Astrocyte (in vitro differentiated cells and primary cell): ENCODE measurements around the gene AKAIN1. TPM values are rescaled to one million over a fixed set of nuclear protein-coding genes. Genes with fewer than 3 reads are reported as not detected.

Experiments used
- DNase-seq: peaks from one replicate; pipeline ENCODE4 v3.0.0-alpha.2; 2010; ENCODE audit warnings: low read depth
- FAIRE-seq: peaks from 2 replicates; lab custom pipeline; 2011; peaks lifted over from hg19 to GRCh38; lab: Jason Lieb, UNC
- H2AFZ ChIP-seq: 2 replicates; pipeline ENCODE4 v1.6.0; 2012; ENCODE audit warnings: low read depth, low read length, inconsistent platforms
- H3K27ac ChIP-seq: 2 replicates; pipeline ENCODE4 v1.5.1; 2011; ENCODE audit warnings: low read depth, low read length, inconsistent platforms
- H3K27me3 ChIP-seq: 2 replicates; pipeline ENCODE4 v1.6.0; 2011; ENCODE audit warnings: low read length, inconsistent platforms; ENCODE audit not compliant: insufficient read depth
- H3K36me3 ChIP-seq: 2 replicates; pipeline ENCODE4 v1.5.1; 2011; ENCODE audit warnings: low read length, inconsistent platforms; ENCODE audit not compliant: insufficient read depth
- H3K4me1 ChIP-seq: 2 replicates; pipeline ENCODE4 v1.5.1; 2011; ENCODE audit warnings: low read length, inconsistent platforms; ENCODE audit not compliant: insufficient read depth
- H3K4me2 ChIP-seq: 2 replicates; pipeline ENCODE4 v1.6.0; 2012; ENCODE audit warnings: low read length, inconsistent platforms
- H3K4me3 ChIP-seq: 2 replicates; pipeline ENCODE4 v1.5.1; 2011; ENCODE audit warnings: low read depth, mild to moderate bottlenecking, low read length, inconsistent platforms; ENCODE audit not compliant: insufficient read depth
- H3K79me2 ChIP-seq: 2 replicates; pipeline ENCODE4 v1.6.0; 2012; ENCODE audit warnings: mild to moderate bottlenecking, low read length, inconsistent platforms; ENCODE audit not compliant: insufficient read depth
- H3K9ac ChIP-seq: 2 replicates; pipeline ENCODE4 v1.6.0; 2012; ENCODE audit warnings: mild to moderate bottlenecking, low read length, inconsistent platforms
- H3K9me3 ChIP-seq: 2 replicates; pipeline ENCODE4 v1.5.1; 2012; ENCODE audit warnings: low read depth, mild to moderate bottlenecking, low read length, inconsistent platforms; ENCODE audit not compliant: insufficient read depth
- H4K20me1 ChIP-seq: 2 replicates; pipeline ENCODE4 v1.6.0; 2012; ENCODE audit warnings: low read length, inconsistent platforms; ENCODE audit not compliant: insufficient read depth
- H3K27ac Mint-ChIP-seq: one replicate; pipeline ENCODE4 v1.8.0; 2021; ENCODE audit warnings: mild to moderate bottlenecking, mixed read lengths; ENCODE audit not compliant: unreplicated experiment
- H3K27me3 Mint-ChIP-seq: one replicate; pipeline ENCODE4 v1.8.0; 2021; ENCODE audit warnings: low read depth, mixed read lengths; ENCODE audit not compliant: unreplicated experiment
- H3K36me3 Mint-ChIP-seq: one replicate; pipeline ENCODE4 v1.8.0; 2021; ENCODE audit warnings: low read depth, mixed read lengths; ENCODE audit not compliant: unreplicated experiment
- H3K4me1 Mint-ChIP-seq: one replicate; pipeline ENCODE4 v1.8.0; 2021; ENCODE audit warnings: low read depth, mixed read lengths; ENCODE audit not compliant: unreplicated experiment
- H3K4me3 Mint-ChIP-seq: one replicate; pipeline ENCODE4 v1.8.0; 2021; ENCODE audit warnings: mild to moderate bottlenecking, moderate library complexity, mixed read lengths; ENCODE audit not compliant: unreplicated experiment
- H3K9me3 Mint-ChIP-seq: one replicate; pipeline ENCODE4 v1.8.0; 2021; ENCODE audit warnings: mild to moderate bottlenecking, mixed read lengths; ENCODE audit not compliant: unreplicated experiment
- EZH2 ChIP-seq: IDR thresholded peaks from 2 replicates; pipeline ENCODE4 v1.6.1; 2012; ENCODE audit warnings: mild to moderate bottlenecking, low read length, inconsistent platforms; ENCODE audit not compliant: insufficient read depth
- total RNA-seq: library from RNA; stranded (reverse); gene quantifications from 2 replicates; pipeline ENCODE4 v1.2.1, GENCODE V29; 2021
- TF ChIP-seq, protein P1 (sequence below): IDR thresholded peaks from 2 replicates; pipeline ENCODE4 v1.5.1; 2011; ENCODE audit warnings: low read depth, mild to moderate bottlenecking, inconsistent platforms, low read length, moderate library complexity; ENCODE audit not compliant: insufficient read depth

Gene AKAIN1
- total RNA-seq, 1 donor from 2014 or later = not detected

DNA sequence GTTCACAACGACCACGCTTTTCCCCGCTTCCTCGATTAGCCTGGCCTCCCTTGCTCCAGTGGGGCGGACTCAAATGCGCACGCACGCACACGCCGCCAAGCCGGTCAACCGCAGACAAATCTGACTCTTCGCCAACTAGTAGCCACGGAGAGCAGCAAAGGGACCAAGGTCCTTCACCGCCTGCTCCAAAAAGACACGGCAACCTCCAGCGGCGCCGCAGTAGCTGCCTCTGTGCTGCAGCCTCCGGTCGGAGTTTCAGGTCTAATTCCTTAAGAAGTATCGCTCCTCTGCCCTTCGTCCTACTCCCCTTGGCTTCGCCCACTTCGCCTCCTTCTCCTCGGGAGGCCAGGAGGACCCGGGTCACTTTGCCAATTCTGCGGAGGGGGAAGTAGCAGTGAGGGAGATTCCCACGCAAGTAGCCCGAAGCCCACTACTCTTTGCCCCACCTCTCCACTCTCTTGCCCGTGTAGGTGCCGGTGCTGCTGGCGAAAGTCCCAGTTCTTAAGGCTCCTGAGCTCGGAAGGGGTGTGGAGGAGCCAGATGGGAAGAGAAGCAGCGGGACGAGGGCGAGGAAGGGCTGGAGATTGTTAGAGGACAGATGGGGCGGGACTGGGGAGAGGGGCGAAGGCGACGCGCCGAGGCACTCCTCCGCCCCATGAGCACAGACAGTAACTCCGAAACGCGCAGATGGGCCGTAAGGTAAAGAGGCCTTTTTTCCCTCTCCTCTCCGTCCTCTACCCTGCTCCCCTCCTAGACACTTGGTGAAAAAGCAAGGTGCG is 615 bp downstream of the AKAIN1 start:
- Histone ChIP-seq H3K4me1 (no peaks in the 10 kb centered on the region), H3K36me3 (no peaks in the 10 kb centered on the region), H3K27me3 (peaks cover 22% of the 10 kb centered on the region), H3K27ac (no peak overlapping the region), H2AFZ (peak overlapping the region; percentile 52), H3K4me2 (peak overlapping the region; percentile 78), H3K9me3 (no peaks in the 10 kb centered on the region), H4K20me1 (no peaks in the 10 kb centered on the region), H3K4me3 (no peak overlapping the region), H3K9ac (no peak overlapping the region), H3K79me2 (no peaks in the 10 kb centered on the region)
- no peaks in the 10 kb centered on the region for H3K9me3 Mint-ChIP-seq
- no peak for TF ChIP-seq EZH2
- TF ChIP-seq, protein P1, sequence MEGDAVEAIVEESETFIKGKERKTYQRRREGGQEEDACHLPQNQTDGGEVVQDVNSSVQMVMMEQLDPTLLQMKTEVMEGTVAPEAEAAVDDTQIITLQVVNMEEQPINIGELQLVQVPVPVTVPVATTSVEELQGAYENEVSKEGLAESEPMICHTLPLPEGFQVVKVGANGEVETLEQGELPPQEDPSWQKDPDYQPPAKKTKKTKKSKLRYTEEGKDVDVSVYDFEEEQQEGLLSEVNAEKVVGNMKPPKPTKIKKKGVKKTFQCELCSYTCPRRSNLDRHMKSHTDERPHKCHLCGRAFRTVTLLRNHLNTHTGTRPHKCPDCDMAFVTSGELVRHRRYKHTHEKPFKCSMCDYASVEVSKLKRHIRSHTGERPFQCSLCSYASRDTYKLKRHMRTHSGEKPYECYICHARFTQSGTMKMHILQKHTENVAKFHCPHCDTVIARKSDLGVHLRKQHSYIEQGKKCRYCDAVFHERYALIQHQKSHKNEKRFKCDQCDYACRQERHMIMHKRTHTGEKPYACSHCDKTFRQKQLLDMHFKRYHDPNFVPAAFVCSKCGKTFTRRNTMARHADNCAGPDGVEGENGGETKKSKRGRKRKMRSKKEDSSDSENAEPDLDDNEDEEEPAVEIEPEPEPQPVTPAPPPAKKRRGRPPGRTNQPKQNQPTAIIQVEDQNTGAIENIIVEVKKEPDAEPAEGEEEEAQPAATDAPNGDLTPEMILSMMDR = no peak
- H3K4me3 Mint-ChIP-seq = peak overlapping the region; percentile 72
- no peak overlapping the region for H3K27ac Mint-ChIP-seq
- FAIRE-seq (no peak), DNase-seq (no peak)
- H3K4me1 Mint-ChIP-seq = peaks cover 9% of the 10 kb centered on the region
- H3K36me3 Mint-ChIP-seq = no peaks in the 10 kb centered on the region
- peaks cover 64% of the 10 kb centered on the region for H3K27me3 Mint-ChIP-seq

DNA sequence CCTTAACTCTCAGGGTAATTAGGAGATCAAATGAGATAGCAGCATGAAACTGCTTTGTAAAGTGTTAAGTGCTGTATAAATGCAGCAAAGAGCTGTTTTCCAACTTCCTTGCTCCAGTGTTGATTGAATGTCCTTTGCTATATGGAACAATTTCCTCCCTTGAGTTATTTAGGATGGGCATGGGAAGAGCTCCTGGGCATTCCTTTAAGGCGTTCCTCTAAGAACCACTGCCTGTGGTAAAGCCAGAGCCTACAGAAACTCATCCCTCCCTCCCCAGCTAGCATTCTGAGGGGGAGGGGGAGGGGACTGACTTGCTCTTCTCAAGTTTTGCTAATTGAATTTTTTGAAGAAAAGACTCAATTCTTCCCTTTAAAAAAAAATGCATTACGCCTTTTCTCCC is 1.4 kb downstream of the AKAIN1 start:
- no peak for FAIRE-seq
- TF ChIP-seq, protein P1 = no peak
- no peak for TF ChIP-seq EZH2
- H4K20me1 ChIP-seq = no peaks in the 10 kb centered on the region
- no peak overlapping the region for H3K27ac ChIP-seq
- H2AFZ ChIP-seq = no peak overlapping the region
- Mint-ChIP-seq H3K36me3 (no peaks in the 10 kb centered on the region), H3K27ac (no peak overlapping the region), H3K4me1 (peaks cover 9% of the 10 kb centered on the region), H3K9me3 (no peaks in the 10 kb centered on the region), H3K4me3 (peak overlapping the region; percentile 72), H3K27me3 (peaks cover 62% of the 10 kb centered on the region)
- H3K79me2 ChIP-seq = no peaks in the 10 kb centered on the region
- H3K4me3 ChIP-seq = no peak overlapping the region
- no peak for DNase-seq
- no peaks in the 10 kb centered on the region for H3K36me3 ChIP-seq
- no peak overlapping the region for H3K9ac ChIP-seq
- H3K9me3 ChIP-seq = no peaks in the 10 kb centered on the region
- H3K27me3 ChIP-seq = peaks cover 22% of the 10 kb centered on the region
- H3K4me2 ChIP-seq = no peak overlapping the region
- H3K4me1 ChIP-seq = no peaks in the 10 kb centered on the region

DNA sequence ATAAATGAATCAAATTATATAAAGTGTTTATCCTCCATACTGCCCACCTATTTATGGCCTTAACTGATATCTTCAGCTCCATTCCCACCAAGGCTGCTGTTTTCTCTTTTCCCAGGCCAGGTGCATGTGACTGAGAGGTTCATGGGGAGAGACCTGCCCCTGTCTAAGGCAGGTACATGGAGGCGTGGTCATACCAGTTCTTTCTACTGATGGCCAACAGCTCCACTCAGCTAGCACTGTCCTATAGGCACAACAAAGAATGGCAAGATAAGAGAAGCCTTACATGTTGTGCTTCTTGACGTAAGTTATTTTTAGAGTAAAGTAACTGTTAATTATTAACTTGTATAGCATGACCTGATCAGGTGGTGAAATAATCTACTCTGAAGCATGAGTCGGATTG is 16.8 kb downstream of the AKAIN1 start:
- H3K36me3 Mint-ChIP-seq = no peaks in the 10 kb centered on the region
- no peaks in the 10 kb centered on the region for H3K9me3 Mint-ChIP-seq
- H4K20me1 ChIP-seq = no peaks in the 10 kb centered on the region
- no peak overlapping the region for H2AFZ ChIP-seq
- no peak for TF ChIP-seq EZH2
- TF ChIP-seq, protein P1 = no peak
- H3K4me2 ChIP-seq = no peak overlapping the region
- DNase-seq (no peak), FAIRE-seq (no peak)
- H3K79me2 ChIP-seq = no peaks in the 10 kb centered on the region
- H3K4me3 ChIP-seq = no peak overlapping the region
- no peak overlapping the region for H3K27ac ChIP-seq
- no peak overlapping the region for H3K4me3 Mint-ChIP-seq
- peaks cover 3% of the 10 kb centered on the region for H3K27me3 Mint-ChIP-seq
- H3K36me3 ChIP-seq = no peaks in the 10 kb centered on the region
- no peaks in the 10 kb centered on the region for H3K4me1 Mint-ChIP-seq
- H3K27me3 ChIP-seq = no peaks in the 10 kb centered on the region
- no peaks in the 10 kb centered on the region for H3K4me1 ChIP-seq
- no peaks in the 10 kb centered on the region for H3K9me3 ChIP-seq
- no peak overlapping the region for H3K27ac Mint-ChIP-seq
- H3K9ac ChIP-seq = no peak overlapping the region
